C4-2B (cell line): ENCODE data around the gene ADPGK.
"Not testable (repeated sequence)": the region's sequence is repeated elsewhere in the genome, so short reads cannot be mapped to it uniquely, and the experiment has no call there.

Experiments used
- H3K27ac ChIP-seq: fragments of 450-650 bp; 2 replicates; pipeline ENCODE4 v1.5.1; 2017
- ZFX ChIP-seq: fragments of 450-650 bp; IDR thresholded peaks from 2 replicates; pipeline ENCODE4 v1.6.1; 2017
- TF ChIP-seq, protein P1 (sequence below): fragments of 450-650 bp; conservative IDR thresholded peaks from 2 replicates; pipeline ENCODE4 v1.5.1; 2017; ENCODE audit warnings: mild to moderate bottlenecking

Gene ADPGK

GRCh38 chr15:72818632-72819031 is 35.1 kb upstream of the ADPGK start:
- TF ChIP-seq, protein P1, sequence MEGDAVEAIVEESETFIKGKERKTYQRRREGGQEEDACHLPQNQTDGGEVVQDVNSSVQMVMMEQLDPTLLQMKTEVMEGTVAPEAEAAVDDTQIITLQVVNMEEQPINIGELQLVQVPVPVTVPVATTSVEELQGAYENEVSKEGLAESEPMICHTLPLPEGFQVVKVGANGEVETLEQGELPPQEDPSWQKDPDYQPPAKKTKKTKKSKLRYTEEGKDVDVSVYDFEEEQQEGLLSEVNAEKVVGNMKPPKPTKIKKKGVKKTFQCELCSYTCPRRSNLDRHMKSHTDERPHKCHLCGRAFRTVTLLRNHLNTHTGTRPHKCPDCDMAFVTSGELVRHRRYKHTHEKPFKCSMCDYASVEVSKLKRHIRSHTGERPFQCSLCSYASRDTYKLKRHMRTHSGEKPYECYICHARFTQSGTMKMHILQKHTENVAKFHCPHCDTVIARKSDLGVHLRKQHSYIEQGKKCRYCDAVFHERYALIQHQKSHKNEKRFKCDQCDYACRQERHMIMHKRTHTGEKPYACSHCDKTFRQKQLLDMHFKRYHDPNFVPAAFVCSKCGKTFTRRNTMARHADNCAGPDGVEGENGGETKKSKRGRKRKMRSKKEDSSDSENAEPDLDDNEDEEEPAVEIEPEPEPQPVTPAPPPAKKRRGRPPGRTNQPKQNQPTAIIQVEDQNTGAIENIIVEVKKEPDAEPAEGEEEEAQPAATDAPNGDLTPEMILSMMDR = no peak
- H3K27ac ChIP-seq = no peak overlapping the region

GRCh38 chr15:72813345-72814004 is 29.9 kb upstream of the ADPGK start:
- TF ChIP-seq ZFX = no peak
- TF ChIP-seq, protein P1 = no peak
- no peak overlapping the region for H3K27ac ChIP-seq

DNA sequence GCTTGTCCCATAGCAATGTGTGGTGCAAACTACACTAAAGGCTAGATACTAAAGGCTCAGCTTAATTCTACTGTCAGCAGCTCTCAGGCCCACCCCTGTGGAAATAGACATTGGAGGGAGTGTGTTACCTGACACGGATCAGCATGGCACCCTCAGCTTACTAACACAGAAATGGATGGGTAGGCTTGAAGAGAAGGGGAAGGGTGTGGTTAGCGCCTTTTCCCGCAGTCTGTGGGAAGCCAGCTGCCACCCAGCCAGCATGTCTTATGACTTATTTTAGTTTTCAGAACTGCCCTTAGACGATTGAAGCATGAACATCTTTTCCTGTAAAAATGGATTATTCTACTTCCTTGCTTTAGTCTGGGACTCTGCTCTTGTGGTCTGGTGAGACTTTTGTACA is 25.8 kb upstream of the ADPGK start:
- TF ChIP-seq, protein P1 = no peak
- TF ChIP-seq ZFX = no peak
- H3K27ac ChIP-seq = no peak overlapping the region

- not testable (repeated sequence) for H3K27ac ChIP-seq
Measured at GRCh38 chr15:72807346-72807745, 23.8 kb upstream of the ADPGK start.

DNA sequence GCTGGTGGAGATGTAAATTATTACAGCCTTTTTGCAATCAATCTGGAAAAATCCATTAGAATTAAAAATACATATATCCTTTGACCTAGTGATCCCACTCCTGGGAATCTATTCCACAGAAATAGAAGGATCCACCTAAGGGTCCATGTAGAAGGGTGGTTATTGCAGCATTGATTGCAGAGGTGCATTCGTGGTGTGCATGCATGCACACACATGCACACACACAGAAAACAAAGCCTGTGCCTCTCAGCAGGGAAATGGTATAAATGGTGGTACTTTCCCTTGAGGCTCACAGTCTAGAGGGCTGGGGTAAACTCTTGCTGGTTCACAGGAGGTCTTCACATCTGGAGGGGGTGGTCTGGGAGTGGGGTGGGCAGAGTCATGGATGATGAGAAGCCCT is 19.4 kb upstream of the ADPGK start:
- no peak overlapping the region for H3K27ac ChIP-seq
- no peak for TF ChIP-seq ZFX
- TF ChIP-seq, protein P1 = no peak

DNA sequence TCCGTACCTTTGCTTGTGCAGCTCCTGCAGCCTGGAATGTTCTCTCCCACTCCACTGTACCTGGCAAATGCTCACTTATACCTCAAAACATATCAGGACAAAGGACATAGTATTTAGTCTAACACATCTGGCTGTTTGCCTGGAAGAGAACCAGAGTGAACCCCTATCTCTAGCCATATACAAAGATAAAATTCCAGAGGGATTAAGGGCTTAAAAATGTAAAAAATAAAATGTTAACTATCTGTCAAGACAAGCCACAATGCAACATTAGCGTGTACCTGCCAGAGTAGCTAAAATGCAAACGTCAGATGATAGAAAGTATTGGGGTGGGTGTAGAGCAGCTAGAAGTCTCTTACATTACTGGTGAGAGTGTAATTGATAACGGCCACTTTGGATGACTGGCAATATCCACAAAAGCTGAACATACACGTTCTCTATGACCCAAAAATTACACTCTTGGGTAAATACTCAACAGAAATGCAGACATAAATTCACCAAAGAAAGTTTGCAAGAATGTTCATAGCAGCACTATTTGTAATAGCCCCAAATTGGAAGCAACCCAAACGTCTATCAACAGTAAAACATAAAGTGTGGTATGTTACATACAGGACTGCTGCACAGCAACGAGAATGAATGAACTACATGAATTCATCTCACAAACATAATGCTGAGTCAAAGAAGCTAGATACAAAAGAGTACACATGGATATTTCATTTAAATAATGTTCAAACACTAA is 18.2 kb upstream of the ADPGK start:
- TF ChIP-seq ZFX = no peak
- TF ChIP-seq, protein P1 = no peak
- H3K27ac ChIP-seq = no peak overlapping the region

GRCh38 chr15:72800833-72801481 is 17.4 kb upstream of the ADPGK start:
- H3K27ac ChIP-seq = no peak overlapping the region
- no peak for TF ChIP-seq ZFX
- TF ChIP-seq, protein P1 = no peak
